B cell (primary cell): ENCODE data around the gene CCDC93.

ENCODE experiments used
- CTCF ChIP-seq: fragments of 200-600 bp; IDR thresholded peaks from one replicate; pipeline ENCODE4 v1.8.0; 2022; ENCODE audit warnings: antibody characterized with exemption, mild to moderate bottlenecking
- EZH2 ChIP-seq: IDR thresholded peaks from 2 replicates; pipeline ENCODE4 v1.6.1; 2012; ENCODE audit warnings: borderline replicate concordance, low read depth, mild to moderate bottlenecking, moderate library complexity, low read length; ENCODE audit not compliant: insufficient read depth, poor library complexity, severe bottlenecking

GRCh38 chr2:117968722-117969121, 45.1 kb downstream of the CCDC93 start:
- TF ChIP-seq CTCF = no peak
- no peak for TF ChIP-seq EZH2
